HUES48 (cell line): ENCODE data around the gene CADM4.
"Not testable (repeated sequence)": the region's sequence is repeated elsewhere in the genome, so short reads cannot be mapped to it uniquely, and the experiment has no call there.

Source experiments
- H3K27ac ChIP-seq: one replicate; pipeline ENCODE4 v1.7.0; 2013; ENCODE audit warnings: low read depth, low read length, inconsistent platforms
- H3K27me3 ChIP-seq: 2 replicates; pipeline ENCODE4 v1.6.1; 2013; ENCODE audit warnings: mild to moderate bottlenecking, low read length; ENCODE audit not compliant: control insufficient read depth, insufficient read depth
- H3K36me3 ChIP-seq: 2 replicates; pipeline ENCODE4 v1.6.1; 2013; ENCODE audit warnings: low read length; ENCODE audit not compliant: control insufficient read depth, insufficient read depth
- H3K4me1 ChIP-seq: 2 replicates; pipeline ENCODE4 v1.6.1; 2013; ENCODE audit warnings: mild to moderate bottlenecking, low read length; ENCODE audit not compliant: control insufficient read depth, insufficient read depth
- H3K4me3 ChIP-seq: 2 replicates; pipeline ENCODE4 v1.5.1; 2013; ENCODE audit warnings: mild to moderate bottlenecking, low read depth, low read length
- H3K9ac ChIP-seq: 2 replicates; pipeline ENCODE4 v1.6.1; 2013; ENCODE audit warnings: mild to moderate bottlenecking, low read depth, low read length, moderate library complexity
- H3K9me3 ChIP-seq: 2 replicates; pipeline ENCODE4 v1.6.1; 2013; ENCODE audit warnings: low read length; ENCODE audit not compliant: control insufficient read depth, insufficient read depth

Gene CADM4, protein sequence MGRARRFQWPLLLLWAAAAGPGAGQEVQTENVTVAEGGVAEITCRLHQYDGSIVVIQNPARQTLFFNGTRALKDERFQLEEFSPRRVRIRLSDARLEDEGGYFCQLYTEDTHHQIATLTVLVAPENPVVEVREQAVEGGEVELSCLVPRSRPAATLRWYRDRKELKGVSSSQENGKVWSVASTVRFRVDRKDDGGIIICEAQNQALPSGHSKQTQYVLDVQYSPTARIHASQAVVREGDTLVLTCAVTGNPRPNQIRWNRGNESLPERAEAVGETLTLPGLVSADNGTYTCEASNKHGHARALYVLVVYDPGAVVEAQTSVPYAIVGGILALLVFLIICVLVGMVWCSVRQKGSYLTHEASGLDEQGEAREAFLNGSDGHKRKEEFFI

DNA sequence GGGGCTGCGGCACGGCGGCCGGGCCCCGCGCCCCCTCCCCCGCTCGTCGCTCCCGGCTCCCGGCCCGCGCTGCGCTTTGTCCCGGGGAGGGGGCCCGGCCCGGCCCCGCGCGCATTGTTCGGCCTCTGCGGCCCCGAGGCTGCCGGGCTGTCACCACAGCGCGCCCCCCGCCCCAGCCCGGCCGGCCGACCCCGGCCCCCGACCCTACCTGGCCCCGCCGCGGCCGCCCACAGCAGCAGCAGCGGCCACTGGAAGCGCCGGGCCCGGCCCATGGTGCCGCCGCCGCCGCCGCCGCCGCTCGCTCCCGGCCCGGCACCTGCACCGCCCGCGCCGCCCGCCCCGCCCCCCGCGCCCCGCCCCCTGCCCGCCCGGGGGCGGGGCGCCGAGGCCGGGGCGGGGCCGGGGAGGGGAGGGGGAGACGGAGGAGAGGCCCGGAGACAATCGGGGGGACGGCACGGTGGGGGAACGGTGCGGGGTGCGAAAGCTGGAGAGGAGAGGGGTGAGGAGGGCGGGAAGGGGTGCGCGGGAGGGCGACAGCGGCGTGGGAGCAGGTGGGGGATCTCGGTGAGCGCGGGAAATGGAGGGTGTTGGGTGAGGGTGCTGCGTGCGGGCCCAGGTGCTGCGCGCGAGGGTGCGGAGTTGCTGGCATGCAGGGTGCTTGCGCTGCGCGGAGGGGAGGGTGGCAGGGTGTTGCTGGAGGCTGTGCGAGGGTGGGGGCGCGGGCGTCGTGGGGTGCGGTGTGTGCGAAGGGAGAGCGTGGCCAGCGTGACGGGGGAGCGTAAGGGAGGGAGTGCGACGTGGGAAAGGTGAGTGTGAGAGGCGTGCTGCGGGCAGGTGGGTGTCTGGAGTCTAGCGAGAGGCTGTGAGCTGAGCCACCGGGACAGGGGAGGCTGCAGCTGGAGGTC is at the start of gene CADM4:
Gene CADM4, minus strand, starts transcription at position 332 of the 905 bp plus-strand sequence. Its CDS starts 60 bp downstream, at position 272.
- Histone ChIP-seq H3K4me1 (peaks cover 20% of the 10 kb centered on the region), H3K9ac (no peak within 1 kb of the TSS), H3K36me3 (no peaks in the 10 kb centered on the region), H3K4me3 (peak within 1 kb of the TSS; percentile 76), H3K27ac (no peak within 1 kb of the TSS), H3K9me3 (no peaks in the 10 kb centered on the region), H3K27me3 (peaks cover 49% of the 10 kb centered on the region)

DNA sequence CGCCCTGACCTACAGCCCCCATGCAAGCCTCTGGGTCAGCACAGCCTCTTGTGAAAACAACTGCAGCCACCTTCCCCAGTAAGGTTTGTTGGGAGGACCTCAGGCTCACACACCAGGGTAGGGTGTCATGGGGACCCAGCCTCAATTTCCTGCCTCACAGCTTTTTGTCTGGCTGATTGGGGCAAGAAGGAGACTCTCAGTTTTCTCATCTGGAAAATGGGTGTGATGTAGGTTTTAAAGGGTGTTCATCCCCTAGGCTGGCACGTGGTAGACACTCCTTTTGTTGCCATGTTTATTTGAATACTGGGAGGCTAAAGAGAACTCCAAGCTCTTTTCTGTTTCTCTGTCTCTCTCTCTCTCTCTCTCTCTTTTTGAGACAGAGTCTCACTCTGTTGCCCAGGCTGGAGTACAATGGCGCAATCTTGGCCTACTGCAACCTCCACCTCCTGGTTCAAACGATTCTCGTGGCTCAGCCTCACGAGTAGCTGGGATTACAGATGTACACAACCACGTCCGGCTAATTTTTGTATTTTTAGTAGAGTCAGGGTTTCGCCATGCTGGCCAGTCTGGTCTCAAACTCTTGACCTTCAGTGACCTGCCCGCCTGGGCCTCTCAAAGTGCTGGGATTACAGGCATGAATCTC is 48.5 kb upstream of the CADM4 start:
- Histone ChIP-seq H3K4me1 (no peaks in the 10 kb centered on the region; the same call in 1 of the 2 replicates), H3K27ac (no peak overlapping the region), H3K9me3 (no peaks in the 10 kb centered on the region), H3K9ac (no peak overlapping the region), H3K27me3 (no peaks in the 10 kb centered on the region), H3K4me3 (no peak overlapping the region), H3K36me3 (no peaks in the 10 kb centered on the region)

DNA sequence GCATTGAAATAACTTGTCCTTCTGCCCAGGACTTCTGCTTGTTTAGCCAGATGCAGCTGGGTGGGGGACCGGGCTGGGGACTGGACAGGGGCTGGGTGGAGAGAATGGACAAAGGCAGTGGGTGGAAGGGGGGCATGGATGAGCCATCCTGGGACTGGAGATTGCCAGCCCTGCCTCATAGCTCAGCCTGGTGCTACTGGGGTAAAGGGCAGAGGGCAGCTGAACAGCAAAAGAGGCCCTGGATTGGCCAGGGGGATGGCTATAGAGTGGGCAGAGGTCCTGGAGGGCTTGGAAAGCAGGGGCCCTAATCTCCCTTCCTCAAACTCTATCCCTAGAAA is 48.0 kb upstream of the CADM4 start:
- H3K4me3 ChIP-seq, result no peak overlapping the region
- no peaks in the 10 kb centered on the region for H3K9me3 ChIP-seq
- H3K4me1 ChIP-seq, result no peaks in the 10 kb centered on the region; the same call in 1 of the 2 replicates
- H3K9ac ChIP-seq, result no peak overlapping the region
- no peak overlapping the region for H3K27ac ChIP-seq
- no peaks in the 10 kb centered on the region for H3K27me3 ChIP-seq
- no peaks in the 10 kb centered on the region for H3K36me3 ChIP-seq

DNA sequence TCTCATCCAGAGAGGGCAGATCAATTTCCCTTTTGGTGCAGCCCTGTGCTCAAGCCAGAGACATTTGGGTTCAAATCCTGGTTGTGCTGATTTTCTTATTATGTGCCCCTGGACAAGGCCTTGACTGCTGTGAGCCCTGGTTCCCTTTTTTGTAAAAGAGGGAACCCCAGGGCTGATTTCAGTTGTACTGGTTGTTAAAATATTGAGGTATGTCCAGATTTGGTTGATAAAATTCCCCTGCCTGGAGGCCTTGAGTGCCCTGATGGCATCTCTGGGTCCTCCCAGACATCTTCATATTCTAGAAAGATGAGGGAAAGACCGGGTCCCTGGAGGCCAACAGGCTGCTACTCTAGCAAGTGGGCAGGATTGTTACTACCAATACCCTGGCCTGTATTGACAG is 44.7 kb upstream of the CADM4 start:
- H3K27me3 ChIP-seq, result no peaks in the 10 kb centered on the region
- no peaks in the 10 kb centered on the region for H3K9me3 ChIP-seq
- H3K36me3 ChIP-seq, result no peaks in the 10 kb centered on the region
- H3K9ac ChIP-seq, result no peak overlapping the region
- H3K4me1 ChIP-seq, result no peaks in the 10 kb centered on the region; the same call in 1 of the 2 replicates
- H3K27ac ChIP-seq, result no peak overlapping the region
- H3K4me3 ChIP-seq, result no peak overlapping the region

DNA sequence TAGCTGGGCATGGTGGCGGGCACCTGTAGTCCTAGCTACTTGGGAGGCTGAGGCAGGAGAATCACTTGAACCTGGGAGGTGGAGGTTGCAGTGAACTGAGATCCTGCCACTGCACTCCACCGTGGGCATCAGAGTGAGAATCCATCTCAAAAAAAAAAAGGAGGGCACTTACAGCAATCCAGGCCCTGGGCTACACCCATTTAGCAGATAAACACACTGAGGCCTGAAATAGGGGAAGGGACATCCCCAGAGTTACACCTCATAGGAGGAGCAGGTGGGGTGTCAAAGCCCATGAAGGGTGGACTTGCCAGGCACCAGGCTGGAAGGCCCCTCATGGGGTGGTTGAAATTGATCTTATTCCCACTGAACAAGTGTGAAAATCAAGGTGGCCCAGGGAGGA is 44.3 kb upstream of the CADM4 start:
- Histone ChIP-seq H3K4me1 (no peaks in the 10 kb centered on the region; the same call in 1 of the 2 replicates), H3K36me3 (no peaks in the 10 kb centered on the region), H3K9ac (no peak overlapping the region), H3K27ac (no peak overlapping the region), H3K4me3 (no peak overlapping the region), H3K9me3 (no peaks in the 10 kb centered on the region), H3K27me3 (no peaks in the 10 kb centered on the region)

DNA sequence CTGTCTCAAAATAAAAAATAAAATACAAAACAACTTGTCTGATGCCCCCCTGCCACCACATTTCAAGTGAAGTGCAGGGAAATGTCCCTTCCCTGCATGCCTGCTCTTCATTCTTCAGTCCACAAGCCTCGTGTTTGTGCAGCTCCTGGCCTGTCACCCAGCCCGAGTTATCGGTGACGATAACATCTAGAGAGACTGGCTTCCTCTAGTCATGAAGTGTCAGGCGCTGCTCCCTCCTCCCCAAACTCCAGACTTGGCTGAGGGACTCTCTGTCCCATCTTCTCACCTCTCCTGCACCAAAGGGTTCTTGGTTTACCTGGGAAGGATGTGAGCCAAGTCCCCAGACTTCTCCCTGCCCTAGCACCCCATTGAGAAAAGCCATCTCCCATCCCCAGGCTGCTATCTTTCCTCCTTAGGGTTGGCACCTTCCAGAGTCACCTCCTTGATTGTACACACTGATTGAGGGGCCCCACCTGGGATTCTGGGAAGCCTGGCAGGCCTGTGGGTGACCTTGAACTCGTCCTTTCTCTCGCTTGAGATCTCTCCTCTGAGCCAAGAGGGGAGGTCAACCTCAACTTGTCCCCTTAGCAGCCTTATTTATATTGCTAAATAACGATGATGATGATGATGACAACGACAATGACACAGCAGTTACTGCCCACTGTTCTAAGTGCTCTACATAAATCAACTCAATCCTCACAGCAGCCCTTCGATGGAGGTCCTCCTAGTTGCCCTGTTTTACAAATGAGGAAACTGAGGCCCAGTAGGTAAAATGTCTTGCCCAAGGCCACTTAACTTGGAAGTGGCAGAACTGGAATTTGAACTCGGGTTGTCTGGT is 43.4 kb upstream of the CADM4 start:
- H3K9me3 ChIP-seq, result no peaks in the 10 kb centered on the region
- no peaks in the 10 kb centered on the region for H3K27me3 ChIP-seq
- no peak overlapping the region for H3K9ac ChIP-seq
- no peaks in the 10 kb centered on the region for H3K36me3 ChIP-seq
- H3K4me1 ChIP-seq, result no peaks in the 10 kb centered on the region; the same call in 1 of the 2 replicates
- H3K4me3 ChIP-seq, result no peak overlapping the region
- no peak overlapping the region for H3K27ac ChIP-seq

DNA sequence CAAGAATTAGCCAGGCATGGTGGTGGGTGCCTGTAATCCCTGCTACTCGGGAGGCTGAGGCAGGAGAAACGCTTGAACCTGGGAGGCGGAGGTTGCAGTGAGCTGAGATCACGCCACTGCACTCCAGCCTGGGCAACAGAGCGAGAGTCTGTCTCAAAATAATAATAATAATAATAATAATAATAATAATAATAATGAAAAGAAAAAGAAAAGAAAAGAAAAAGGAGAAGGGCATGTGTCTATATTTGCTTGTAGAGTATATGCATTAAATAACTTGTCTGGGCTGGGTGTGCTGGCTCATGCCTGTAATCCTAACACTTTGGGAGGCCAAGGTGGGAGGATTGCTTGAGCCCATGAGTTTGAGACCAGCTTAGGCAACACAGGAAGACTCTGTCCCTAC is 42.6 kb upstream of the CADM4 start:
- H3K4me1 ChIP-seq, H3K9ac ChIP-seq, H3K36me3 ChIP-seq, H3K27me3 ChIP-seq, H3K27ac ChIP-seq, H3K4me3 ChIP-seq, H3K9me3 ChIP-seq: not testable (repeated sequence)

DNA sequence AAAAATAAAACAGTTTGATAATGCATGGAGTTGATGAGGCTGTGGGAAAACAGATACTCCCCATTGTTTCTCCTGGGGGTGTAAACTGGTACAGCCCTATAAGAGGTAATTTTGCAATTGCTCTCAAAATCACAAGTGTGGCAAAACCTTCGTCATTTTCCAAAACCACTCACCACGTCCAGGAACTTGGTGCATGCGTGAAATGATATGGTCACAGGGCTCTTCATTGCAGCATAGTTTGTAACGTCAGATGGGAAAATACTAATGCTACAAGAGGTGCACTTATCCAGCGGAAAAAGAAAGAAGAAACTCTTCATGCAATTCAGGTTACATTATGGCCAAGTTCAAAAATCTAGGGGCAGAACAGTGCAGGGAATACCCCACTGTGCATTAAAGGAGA is 42.2 kb upstream of the CADM4 start:
- no peaks in the 10 kb centered on the region for H3K27me3 ChIP-seq
- H3K9ac ChIP-seq, result no peak overlapping the region
- H3K9me3 ChIP-seq, result no peaks in the 10 kb centered on the region
- H3K27ac ChIP-seq, result no peak overlapping the region
- no peaks in the 10 kb centered on the region for H3K36me3 ChIP-seq
- no peaks in the 10 kb centered on the region; the same call in 1 of the 2 replicates for H3K4me1 ChIP-seq
- no peak overlapping the region for H3K4me3 ChIP-seq

DNA sequence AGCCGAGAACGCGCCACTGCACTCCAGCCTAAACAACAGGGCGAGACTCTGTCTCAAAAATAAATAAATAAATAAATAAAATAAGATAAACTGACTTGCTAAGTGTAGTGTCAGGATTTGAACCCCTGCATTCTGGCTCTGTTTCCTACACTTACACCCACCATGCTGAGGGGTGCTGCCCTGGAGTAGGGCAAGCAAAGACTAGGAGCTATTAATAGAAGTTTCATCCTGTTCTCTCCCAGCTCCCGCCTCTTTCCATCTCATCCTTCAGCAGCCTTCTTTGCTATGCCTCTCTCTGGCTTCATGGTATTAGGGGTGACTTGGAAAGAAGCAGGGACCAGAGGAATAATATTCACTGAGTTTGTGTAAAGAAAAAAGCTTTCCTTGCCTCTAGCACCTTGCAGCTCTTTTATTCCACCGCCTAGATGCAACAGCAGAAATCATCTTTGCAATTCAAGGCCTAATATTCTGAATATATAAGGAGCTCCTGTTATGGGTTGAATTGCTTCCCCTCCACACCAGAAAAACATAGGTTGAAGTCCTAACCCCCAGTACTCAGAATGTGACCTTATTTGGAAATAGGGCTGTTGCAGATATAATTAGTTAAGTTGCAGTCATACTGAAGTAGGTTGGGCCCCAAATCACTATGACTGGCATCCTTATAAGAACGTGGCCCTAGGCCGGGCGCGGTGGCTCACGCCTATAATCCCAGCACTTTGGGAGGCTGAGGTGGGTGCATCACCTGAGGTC is 39.0 kb upstream of the CADM4 start:
- no peak overlapping the region for H3K27ac ChIP-seq

DNA sequence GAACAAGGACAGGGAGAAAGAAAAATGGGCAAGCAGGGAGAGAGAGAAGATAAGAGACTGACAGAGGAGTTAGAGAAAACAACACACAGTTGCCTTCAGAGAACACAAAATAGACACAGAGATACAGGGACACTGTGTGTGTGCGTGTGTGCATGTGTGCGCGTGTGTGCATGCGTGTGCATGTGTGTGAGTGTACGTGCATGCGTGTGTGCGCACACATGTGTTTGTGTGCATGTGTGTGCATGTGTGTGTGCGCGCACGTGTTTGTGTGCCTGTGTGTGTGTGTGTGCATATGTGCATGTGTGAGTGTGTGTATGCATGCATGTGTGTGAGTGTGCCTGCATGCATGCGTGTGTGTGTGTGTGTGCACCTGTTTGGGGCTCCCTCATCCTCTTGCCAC is 36.3 kb upstream of the CADM4 start:
- H3K4me3 ChIP-seq, result no peak overlapping the region

More for the DNA sequence above, 39.0 kb upstream of the CADM4 start:
- Histone ChIP-seq H3K27me3 (no peaks in the 10 kb centered on the region), H3K9me3 (no peaks in the 10 kb centered on the region), H3K4me1 (no peaks in the 10 kb centered on the region), H3K9ac (no peak overlapping the region), H3K36me3 (no peaks in the 10 kb centered on the region), H3K4me3 (no peak overlapping the region)

More for the DNA sequence above, 36.3 kb upstream of the CADM4 start:
- H3K9ac ChIP-seq, result no peak overlapping the region
- H3K4me1 ChIP-seq, result peaks cover 6% of the 10 kb centered on the region
- peaks cover 2% of the 10 kb centered on the region; the same call in 1 of the 2 replicates for H3K27me3 ChIP-seq
- H3K36me3 ChIP-seq, result no peaks in the 10 kb centered on the region
- H3K27ac ChIP-seq, result no peak overlapping the region
- H3K9me3 ChIP-seq, result no peaks in the 10 kb centered on the region
